Cerebellar nuclear complex (tissue), 1 donor: ENCODE measurements around the gene FAM180B.
A peak's percentile ranks its signal among the peaks of the same experiment; 100 is the strongest.
"Not testable (repeated sequence)": the region's sequence is repeated elsewhere in the genome, so short reads cannot be mapped to it uniquely, and the experiment has no call there.

Experiments used
- DNase-seq, 2 experiments: peaks; one replicate each; lab custom pipeline; 2025; lab: John Stamatoyannopoulos, UW

Gene FAM180B

DNA sequence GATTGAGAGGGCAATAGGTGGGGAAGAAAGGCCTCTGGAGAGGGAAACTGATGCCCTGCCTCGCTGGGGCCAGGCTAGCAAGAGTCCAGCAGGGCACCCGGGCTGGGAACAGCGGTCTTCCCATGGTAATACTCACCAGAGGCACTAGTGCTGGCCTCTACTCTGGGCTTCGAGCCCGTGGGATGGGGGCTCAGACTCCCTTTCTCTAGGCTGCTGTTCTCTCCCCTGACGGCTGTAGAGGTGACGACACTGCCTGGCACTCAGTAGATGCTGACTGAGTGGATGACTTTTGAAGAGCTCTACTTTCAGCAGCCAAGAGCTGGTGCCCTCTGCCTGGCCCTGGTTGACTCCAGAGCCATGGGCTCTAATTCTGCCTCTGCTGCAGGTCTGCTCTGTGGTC is 8.6 kb downstream of the FAM180B start:
- DNase-seq, result no peak

DNA sequence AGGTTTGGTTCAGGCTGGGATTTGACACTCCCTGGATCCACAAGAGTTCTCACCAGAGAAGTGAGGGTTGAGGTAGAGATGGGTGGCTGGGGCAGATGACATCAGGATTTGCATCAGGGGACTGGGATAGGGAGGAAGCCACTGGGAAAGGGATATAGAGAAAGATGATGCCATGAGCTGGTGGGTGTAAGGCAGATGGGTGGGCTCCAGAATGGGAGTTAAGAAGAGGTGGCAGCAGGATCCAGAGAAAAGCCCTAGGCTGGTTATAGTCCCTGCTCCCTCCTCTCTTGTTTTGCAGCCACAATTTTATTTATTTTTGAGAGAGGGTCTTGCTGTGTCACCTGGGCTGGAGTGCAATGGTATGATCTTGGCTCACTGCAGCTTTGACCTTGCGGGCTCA is 9.5 kb downstream of the FAM180B start:
- DNase-seq, result no peak

- no peak for DNase-seq
Measured at GRCh38 chr11:47599902-47600301, 13.4 kb downstream of the FAM180B start.

GRCh38 chr11:47603295-47603694 is 16.8 kb downstream of the FAM180B start:
- no peak for DNase-seq

DNA sequence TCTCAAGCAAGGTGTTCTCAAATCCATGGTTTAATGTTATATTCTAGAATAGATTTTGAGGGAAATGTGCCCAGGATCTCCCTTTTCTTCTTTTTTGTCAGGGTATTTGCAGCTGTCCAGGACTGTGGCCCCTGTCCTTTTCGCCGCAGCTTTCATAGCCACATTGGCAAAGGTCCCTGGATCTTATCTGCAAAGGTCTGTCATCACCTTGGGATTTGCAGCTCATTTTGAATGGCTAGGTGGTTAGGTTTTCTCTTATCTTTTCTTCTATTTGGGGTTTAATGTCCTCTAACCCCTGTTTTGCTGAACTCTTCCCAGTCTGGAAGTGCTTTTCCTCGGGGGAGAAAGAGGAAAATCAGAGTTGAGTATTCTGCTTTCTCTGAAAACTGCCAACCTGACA is 19.4 kb downstream of the FAM180B start:
- no peak for DNase-seq

- DNase-seq, result no peak
Measured at GRCh38 chr11:47606731-47607130, 20.3 kb downstream of the FAM180B start.

- DNase-seq, result no peak
Measured at GRCh38 chr11:47607380-47607779, 20.9 kb downstream of the FAM180B start.

- no peak for DNase-seq
Measured at GRCh38 chr11:47609675-47610074, 23.2 kb downstream of the FAM180B start.

DNA sequence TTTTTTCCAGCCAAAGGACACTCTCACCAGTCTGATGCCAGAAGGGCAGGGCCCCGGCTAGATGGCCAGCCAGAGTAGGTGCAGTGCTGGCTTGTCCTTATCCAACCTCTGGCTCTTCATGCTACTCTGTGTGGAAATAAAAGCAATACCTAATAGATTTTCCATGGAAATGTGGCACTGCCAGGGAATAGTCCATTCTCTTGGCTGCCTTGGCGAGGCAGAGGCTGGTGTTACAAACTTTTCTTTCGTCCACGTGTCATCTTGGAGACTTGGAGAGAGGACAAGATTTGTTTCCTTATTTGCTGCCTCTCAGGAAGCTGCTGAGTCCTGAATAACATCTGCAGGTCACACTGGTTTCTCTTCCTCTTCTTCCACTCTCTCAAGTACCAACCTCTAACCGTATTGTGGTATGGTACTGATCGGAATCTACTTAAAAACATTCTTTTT is 24.9 kb downstream of the FAM180B start:
- DNase-seq, result no peak

- DNase-seq, result no peak
Measured at GRCh38 chr11:47615249-47615648, 28.8 kb downstream of the FAM180B start.

- DNase-seq, result peak in 1 of 2 experiments; percentile 68
Measured at GRCh38 chr11:47616726-47617416, 30.4 kb downstream of the FAM180B start.

- no peak for DNase-seq
Measured at GRCh38 chr11:47617417-47617809, 30.9 kb downstream of the FAM180B start.

- no peak for DNase-seq
Measured at GRCh38 chr11:47620836-47621378, 34.4 kb downstream of the FAM180B start.

DNA sequence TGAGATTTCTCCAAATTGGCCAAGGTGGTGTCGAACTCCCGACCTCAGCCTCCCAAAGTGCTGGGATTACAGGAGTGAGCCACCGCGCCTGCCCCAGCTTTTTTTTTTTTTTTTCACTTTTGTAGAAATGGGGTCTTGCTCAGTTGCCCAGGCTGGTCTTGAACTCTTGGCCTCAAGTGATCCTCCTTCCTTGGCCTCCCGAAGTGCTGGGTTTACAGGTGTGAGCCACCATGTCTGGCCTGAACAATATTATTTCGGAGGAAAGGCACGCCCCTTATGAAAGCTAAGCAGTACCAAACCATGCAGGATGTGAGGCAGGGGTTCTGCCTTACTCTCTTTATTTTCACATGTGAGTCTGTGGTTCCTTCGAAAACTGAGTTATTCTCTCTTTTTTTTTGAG is 39.8 kb downstream of the FAM180B start:
- no peak for DNase-seq

DNA sequence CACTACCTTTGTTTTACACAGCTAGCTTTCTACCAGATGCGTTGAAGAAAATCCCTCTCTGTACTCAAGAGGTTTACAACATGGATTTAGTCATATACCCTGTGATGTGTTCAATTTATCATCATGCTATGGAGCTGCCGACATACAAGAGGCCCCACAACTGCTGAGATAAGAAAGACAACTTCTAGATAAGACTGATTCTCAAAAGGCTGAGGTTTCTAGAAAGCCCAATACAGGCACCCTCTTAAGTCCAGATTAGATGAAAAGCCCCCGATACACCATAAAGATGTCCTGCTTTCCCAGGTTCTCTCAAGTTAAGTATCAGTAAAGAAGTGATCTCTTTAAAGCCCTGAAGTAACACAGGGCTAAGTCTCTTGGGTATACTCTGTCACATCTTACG is 41.5 kb downstream of the FAM180B start:
- no peak for DNase-seq

- no peak for DNase-seq
Measured at GRCh38 chr11:47631473-47631872, 45.0 kb downstream of the FAM180B start.

GRCh38 chr11:47636331-47636730 is 49.9 kb downstream of the FAM180B start:
- not testable (repeated sequence) for DNase-seq
